HG03442 (cell line): ENCODE data around the gene AMFR.

Experiments used
- ATAC-seq: cut with Tn5 transposase; IDR thresholded peaks from one replicate; pipeline ENCODE4 v1.9.1; 2021; ENCODE audit warnings: mild to moderate bottlenecking, moderate library complexity; ENCODE audit not compliant: unreplicated experiment

AMFR gene

GRCh38 chr16:56349086-56349415 lies 76.3 kb downstream of the AMFR start:
- no peak for ATAC-seq

- no peak for ATAC-seq
Measured at GRCh38 chr16:56348168-56349085, 76.9 kb downstream of the AMFR start.

- ATAC-seq, result no peak
Measured at GRCh38 chr16:56347670-56348069, 77.7 kb downstream of the AMFR start.

GRCh38 chr16:56347166-56347565 lies 78.2 kb downstream of the AMFR start:
- ATAC-seq, result no peak

GRCh38 chr16:56346131-56346890 lies 79.0 kb downstream of the AMFR start:
- no peak for ATAC-seq

- no peak for ATAC-seq
Measured at GRCh38 chr16:56345406-56346050, 79.8 kb downstream of the AMFR start.

GRCh38 chr16:56344518-56345405 lies 80.6 kb downstream of the AMFR start:
- ATAC-seq, result no peak

- ATAC-seq, result no peak
Measured at GRCh38 chr16:56343661-56344517, 81.5 kb downstream of the AMFR start.

GRCh38 chr16:56341656-56342399 lies 83.5 kb downstream of the AMFR start:
- no peak for ATAC-seq

- no peak for ATAC-seq
Measured at GRCh38 chr16:56340864-56341365, 84.4 kb downstream of the AMFR start.

GRCh38 chr16:56340416-56340815 lies 84.9 kb downstream of the AMFR start:
- ATAC-seq, result no peak

- no peak for ATAC-seq
Measured at GRCh38 chr16:56339431-56340195, 85.7 kb downstream of the AMFR start.

- no peak for ATAC-seq
Measured at GRCh38 chr16:56338566-56339318, 86.6 kb downstream of the AMFR start.

- no peak for ATAC-seq
Measured at GRCh38 chr16:56337858-56338325, 87.5 kb downstream of the AMFR start.

- no peak for ATAC-seq
Measured at GRCh38 chr16:56337131-56337857, 88.1 kb downstream of the AMFR start.

- no peak for ATAC-seq
Measured at GRCh38 chr16:56336711-56337110, 88.6 kb downstream of the AMFR start.
